ENCODE measurements around the gene DGKQ.

DNA sequence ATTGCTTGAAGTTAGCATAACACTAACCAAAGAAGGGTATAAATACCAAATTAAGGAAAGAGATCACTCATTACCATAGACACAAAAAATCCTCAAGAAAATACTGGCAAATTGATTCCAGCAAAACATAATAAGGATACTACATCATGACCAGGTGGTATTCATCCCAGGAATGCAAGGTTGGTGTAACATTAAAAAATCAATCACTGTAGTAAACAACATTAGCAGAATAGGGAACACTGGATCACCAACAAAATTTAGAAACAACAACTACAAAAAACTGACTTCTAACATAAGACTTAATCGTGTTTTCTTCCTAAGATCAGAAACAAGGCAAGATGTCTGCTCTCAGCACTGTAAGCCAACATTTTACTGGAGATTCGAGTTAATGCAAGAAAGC lies 55.4 kb downstream of the DGKQ start:
- no peak for TF ChIP-seq CTCF (IDR thresholded peaks at IDR 0.05)
- TF ChIP-seq, protein P1, sequence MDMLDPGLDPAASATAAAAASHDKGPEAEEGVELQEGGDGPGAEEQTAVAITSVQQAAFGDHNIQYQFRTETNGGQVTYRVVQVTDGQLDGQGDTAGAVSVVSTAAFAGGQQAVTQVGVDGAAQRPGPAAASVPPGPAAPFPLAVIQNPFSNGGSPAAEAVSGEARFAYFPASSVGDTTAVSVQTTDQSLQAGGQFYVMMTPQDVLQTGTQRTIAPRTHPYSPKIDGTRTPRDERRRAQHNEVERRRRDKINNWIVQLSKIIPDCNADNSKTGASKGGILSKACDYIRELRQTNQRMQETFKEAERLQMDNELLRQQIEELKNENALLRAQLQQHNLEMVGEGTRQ (IDR thresholded peaks at IDR 0.05; ENCODE audit: borderline replicate concordance, low read depth, low read length) = no peak
- no peak for TF ChIP-seq EP300 (IDR thresholded peaks at IDR 0.05; ENCODE audit: borderline replicate concordance in 1 of 2, low read depth in 1 of 2, low read length in 1 of 2)
- TF ChIP-seq MXI1 (IDR thresholded peaks at IDR 0.05; ENCODE audit: low read depth, low read length) = no peak
- TF ChIP-seq, protein P2, sequence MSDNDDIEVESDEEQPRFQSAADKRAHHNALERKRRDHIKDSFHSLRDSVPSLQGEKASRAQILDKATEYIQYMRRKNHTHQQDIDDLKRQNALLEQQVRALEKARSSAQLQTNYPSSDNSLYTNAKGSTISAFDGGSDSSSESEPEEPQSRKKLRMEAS (IDR thresholded peaks at IDR 0.05; ENCODE audit: low read depth) = no peak
- TF ChIP-seq, protein P3, sequence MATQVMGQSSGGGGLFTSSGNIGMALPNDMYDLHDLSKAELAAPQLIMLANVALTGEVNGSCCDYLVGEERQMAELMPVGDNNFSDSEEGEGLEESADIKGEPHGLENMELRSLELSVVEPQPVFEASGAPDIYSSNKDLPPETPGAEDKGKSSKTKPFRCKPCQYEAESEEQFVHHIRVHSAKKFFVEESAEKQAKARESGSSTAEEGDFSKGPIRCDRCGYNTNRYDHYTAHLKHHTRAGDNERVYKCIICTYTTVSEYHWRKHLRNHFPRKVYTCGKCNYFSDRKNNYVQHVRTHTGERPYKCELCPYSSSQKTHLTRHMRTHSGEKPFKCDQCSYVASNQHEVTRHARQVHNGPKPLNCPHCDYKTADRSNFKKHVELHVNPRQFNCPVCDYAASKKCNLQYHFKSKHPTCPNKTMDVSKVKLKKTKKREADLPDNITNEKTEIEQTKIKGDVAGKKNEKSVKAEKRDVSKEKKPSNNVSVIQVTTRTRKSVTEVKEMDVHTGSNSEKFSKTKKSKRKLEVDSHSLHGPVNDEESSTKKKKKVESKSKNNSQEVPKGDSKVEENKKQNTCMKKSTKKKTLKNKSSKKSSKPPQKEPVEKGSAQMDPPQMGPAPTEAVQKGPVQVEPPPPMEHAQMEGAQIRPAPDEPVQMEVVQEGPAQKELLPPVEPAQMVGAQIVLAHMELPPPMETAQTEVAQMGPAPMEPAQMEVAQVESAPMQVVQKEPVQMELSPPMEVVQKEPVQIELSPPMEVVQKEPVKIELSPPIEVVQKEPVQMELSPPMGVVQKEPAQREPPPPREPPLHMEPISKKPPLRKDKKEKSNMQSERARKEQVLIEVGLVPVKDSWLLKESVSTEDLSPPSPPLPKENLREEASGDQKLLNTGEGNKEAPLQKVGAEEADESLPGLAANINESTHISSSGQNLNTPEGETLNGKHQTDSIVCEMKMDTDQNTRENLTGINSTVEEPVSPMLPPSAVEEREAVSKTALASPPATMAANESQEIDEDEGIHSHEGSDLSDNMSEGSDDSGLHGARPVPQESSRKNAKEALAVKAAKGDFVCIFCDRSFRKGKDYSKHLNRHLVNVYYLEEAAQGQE (IDR thresholded peaks at IDR 0.05; ENCODE audit: low read depth, low read length) = no peak
- no peak for TF ChIP-seq FOXM1 (IDR thresholded peaks at IDR 0.05; ENCODE audit: low read depth)
- TF ChIP-seq RCOR1 (IDR thresholded peaks at IDR 0.05; ENCODE audit: low read length) = no peak
- no peak for TF ChIP-seq POLR2AphosphoS5 (IDR thresholded peaks at IDR 0.05; ENCODE audit: low read depth, low read length)
- TF ChIP-seq GABPA (IDR thresholded peaks at IDR 0.05; ENCODE audit: low read depth) = no peak
- TF ChIP-seq EZH2phosphoT487 (IDR thresholded peaks at IDR 0.05; ENCODE audit: borderline replicate concordance, low read depth) = no peak
